GM12875 (cell line): ENCODE measurements around the gene PIP5K1B.

Source experiments
- H3K4me3 ChIP-seq: one replicate; pipeline ENCODE4 v1.5.1; 2011; ENCODE audit warnings: low read depth, low read length, control low read depth
- TF ChIP-seq, protein P1 (sequence below): IDR thresholded peaks from 2 replicates; pipeline ENCODE4 v1.5.1; 2011; ENCODE audit warnings: low read depth, mild to moderate bottlenecking, control low read depth, inconsistent platforms, low read length, moderate library complexity, borderline replicate concordance; ENCODE audit not compliant: insufficient read depth

The PIP5K1B gene

DNA sequence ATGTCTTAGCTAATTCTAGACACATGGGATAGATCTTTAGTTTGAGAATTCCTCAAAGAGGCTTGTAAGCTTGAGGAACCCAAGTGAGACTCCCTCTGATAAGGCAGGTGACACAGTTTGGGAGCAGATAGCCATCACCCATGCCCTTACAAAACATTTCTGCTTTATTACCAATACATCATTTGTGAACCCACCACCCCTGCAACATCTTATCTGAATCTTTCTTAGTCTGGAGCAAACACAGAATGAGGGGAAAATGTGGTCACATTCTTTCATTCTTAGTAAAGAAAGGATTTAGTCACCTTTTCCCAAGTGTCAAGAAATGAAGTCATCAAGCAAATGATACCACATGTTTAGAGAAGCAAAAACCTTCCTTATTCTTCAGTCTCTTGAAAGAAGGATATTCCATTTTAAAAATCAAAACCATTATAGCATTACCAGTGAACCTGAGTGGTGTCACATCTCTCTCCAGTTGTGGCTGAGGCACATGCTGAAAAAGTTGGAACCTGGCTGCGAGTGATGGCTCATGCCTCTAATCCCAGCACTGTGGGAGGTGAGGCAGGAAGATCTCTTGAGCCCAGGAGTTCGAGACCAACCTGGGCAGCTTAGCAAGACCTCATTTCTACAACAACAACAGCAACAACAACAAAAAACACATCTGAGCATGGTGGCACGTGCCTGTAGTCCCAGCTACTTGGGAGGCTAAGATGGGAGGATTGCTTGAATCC lies 243.0 kb downstream of the PIP5K1B start:
- TF ChIP-seq, protein P1, sequence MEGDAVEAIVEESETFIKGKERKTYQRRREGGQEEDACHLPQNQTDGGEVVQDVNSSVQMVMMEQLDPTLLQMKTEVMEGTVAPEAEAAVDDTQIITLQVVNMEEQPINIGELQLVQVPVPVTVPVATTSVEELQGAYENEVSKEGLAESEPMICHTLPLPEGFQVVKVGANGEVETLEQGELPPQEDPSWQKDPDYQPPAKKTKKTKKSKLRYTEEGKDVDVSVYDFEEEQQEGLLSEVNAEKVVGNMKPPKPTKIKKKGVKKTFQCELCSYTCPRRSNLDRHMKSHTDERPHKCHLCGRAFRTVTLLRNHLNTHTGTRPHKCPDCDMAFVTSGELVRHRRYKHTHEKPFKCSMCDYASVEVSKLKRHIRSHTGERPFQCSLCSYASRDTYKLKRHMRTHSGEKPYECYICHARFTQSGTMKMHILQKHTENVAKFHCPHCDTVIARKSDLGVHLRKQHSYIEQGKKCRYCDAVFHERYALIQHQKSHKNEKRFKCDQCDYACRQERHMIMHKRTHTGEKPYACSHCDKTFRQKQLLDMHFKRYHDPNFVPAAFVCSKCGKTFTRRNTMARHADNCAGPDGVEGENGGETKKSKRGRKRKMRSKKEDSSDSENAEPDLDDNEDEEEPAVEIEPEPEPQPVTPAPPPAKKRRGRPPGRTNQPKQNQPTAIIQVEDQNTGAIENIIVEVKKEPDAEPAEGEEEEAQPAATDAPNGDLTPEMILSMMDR, result no peak
- H3K4me3 ChIP-seq, result no peak overlapping the region

DNA sequence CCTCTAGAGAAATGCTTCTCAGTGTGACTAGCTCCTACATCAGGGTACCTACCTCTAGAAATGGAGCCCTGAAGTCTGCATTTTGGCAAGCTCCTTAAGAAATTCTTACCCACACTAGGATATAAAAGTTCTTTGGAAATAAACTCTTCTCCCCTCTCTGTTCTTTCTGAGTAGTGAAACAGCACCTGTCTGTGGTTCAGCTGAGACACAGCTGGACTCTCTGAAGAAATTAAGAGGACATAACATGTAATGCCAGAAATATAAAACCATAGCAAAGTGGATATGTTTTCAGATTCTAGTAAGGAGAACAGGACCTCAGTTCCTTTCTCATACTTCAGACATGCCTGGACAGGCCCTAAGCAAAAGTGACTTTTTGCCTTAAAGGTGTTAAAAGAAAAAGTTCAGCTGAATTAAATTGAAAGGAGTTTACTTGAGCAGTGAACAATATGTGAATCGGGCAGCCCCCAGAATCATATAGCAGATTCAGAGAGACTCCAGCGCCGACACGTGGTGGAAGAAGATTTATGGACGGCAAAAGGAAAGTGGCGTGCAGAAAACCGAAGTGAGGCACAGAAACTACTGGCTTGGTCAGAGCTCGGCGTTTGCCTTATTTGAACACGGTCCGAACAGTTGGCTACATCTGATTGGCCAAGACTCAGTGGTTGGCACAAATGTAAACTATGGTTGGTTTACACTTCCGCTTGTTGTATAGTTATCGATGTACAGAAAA lies 244.4 kb downstream of the PIP5K1B start:
- no peak overlapping the region for H3K4me3 ChIP-seq

DNA sequence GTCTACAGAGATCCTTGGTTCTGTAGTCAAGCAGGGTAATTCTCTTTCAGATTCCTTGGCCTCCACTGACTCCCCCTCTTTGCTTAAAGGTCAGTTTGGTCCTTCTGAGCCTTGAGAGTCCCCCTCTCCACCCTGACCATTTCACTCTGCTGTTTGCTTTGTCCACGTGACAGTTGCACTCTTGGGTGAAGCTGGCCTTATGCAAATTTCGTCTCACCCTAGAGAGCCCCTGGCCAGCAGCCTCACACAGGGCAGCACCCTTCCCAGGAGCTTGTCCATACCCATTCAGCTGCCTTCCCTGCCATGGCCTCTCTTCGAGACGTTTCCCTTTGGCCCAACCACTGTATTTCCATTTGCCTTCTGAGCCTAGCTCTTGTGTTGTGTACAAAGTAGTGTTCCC lies 245.1 kb downstream of the PIP5K1B start:
- no peak overlapping the region for H3K4me3 ChIP-seq
- TF ChIP-seq, protein P1, result no peak

More for the DNA sequence above, 244.4 kb downstream of the PIP5K1B start:
- TF ChIP-seq, protein P1, result peak; percentile 4; the same call in 1 of the 2 replicates

DNA sequence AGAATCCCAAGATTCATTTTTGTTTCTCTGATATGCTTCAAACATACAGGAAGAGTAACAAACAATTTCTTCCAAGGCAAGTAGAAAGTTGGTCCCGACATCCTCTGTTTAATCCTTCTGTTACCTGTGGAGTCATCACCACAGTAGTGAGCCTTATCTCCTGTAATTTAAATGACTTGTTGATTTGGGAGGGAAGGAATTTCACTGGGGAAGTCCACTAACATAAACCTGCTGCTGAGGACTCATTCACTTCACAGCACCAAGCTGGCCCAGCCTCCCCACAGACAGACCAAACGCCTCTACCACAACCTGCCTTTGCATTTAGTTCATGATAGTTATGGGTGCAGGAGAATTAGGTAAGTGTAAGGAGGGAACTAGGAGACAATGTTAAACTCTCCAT lies 245.6 kb downstream of the PIP5K1B start:
- TF ChIP-seq, protein P1, result no peak
- H3K4me3 ChIP-seq, result no peak overlapping the region

DNA sequence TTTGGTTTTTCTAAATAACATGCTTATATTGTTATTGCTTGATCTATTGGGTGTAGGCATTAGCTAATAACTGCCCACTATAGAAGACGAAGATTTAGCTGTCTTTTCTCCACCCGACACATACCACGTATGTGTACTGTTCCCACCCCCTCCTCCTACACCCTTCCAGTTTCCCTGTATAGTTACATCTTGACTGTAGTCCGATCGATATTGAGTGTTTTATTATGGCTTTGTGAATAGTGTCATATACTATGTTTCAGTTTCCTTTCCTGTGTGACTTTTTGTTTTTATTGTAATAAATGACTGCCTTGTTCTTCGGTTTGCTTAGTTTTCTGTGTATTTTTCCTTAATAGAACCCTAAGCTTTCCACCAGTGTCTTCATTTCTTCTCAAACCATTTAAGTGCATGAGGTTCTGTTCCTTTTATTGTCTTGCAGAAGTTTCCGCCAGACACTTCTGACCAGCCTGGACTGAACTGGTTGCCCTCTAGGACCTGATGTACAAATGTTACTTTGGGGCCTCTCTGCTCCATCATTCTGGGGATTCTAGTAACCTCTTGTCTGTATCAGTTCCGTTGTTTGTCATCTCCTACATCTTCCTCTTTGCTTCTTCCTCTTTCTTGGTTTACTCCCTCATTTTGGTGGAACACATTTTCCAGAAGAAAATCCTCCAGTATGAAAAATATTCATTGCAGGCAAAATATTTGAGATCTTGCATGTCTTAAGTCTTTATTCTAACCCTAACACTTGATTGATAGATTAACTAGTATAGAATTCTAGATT lies 247.0 kb downstream of the PIP5K1B start:
- H3K4me3 ChIP-seq, result no peak overlapping the region
- TF ChIP-seq, protein P1, result no peak

DNA sequence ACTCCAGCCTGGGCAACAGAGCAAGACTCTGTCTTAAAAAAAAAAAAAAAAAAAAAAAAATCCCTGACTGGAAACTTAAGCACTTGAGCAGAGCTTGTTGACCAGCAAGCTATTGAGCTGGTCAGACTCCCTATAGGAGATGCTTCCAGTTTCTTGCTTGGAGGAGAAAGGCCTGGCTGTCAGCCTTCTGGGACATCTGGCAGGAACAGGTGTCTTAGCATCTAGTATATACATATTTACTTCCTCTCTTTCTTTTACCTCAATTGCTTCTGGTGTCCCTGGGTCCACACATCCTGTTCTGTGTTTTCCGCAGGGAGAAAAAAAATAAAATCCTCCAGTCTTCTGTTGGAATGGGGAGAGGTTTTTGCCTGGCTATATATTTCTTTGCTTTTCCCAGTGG lies 248.7 kb downstream of the PIP5K1B start:
- no peak overlapping the region for H3K4me3 ChIP-seq
- TF ChIP-seq, protein P1, result no peak

DNA sequence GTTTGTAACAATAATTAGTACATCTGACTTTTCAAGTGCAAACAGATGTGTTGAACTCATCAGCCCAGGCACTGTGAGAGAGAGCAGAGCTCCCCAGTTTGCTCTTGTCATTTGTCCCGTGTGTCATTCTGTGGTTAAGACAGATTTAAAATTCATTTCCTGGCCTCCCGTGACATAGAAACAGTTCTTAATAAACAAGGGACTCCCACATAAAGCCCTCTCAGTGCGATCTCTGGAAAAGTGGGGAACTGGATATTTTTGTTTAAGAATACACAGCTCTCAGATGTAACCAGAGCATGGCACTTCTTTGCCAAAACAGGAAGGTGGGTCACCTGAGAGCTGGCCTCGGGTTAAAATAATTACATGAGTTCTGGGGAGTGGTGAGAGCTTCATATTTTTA lies 250.3 kb downstream of the PIP5K1B start:
- TF ChIP-seq, protein P1, result no peak
- no peak overlapping the region for H3K4me3 ChIP-seq
